HCT116 (cell line): Measurements from ENCODE around the gene OIT3. TPM values are rescaled to one million over a fixed set of nuclear protein-coding genes. Genes with fewer than 3 reads are reported as not detected.

ENCODE experiments used
- ATAC-seq: fragments of 200-7000 bp; cut with Tn5 transposase; 2 replicates; pipeline ENCODE4 v1.9.1; 2020; ENCODE audit warnings: mild to moderate bottlenecking, moderate library complexity
- BruUV-seq: library from RNA; stranded (reverse); fragments of 400-500 nt; replicated peaks from 2 replicates; lab custom pipeline; 2021; lab: Mats Ljungman, UMichigan
- CTCF ChIA-PET: fragments of 300-600 bp; sonication (Branson Sonifier 250); formaldehyde crosslinking; loops from one replicate; lab custom pipeline; 2021; ENCODE audit warnings: antibody characterized with exemption; lab: Charles Lee
- POLR2A ChIA-PET: fragments of 300-600, 350-600 bp; sonication (Branson Sonifier 250); formaldehyde crosslinking; loops from one replicate; lab custom pipeline; 2021; ENCODE audit warnings: antibody characterized with exemption; lab: Charles Lee
- RAD21 ChIA-PET, 2 experiments: fragments of 300-600 bp; sonication (Branson Sonifier 250); formaldehyde crosslinking; loops; one replicate each; lab custom pipeline; 2023; ENCODE audit warnings: low total read pairs in 2 of 2; ENCODE audit not compliant: uncharacterized antibody in 2 of 2, unreplicated experiment in 2 of 2, low non-redundant PET in 1 of 2; lab: Charles Lee
- DNase-seq: peaks from one replicate; pipeline ENCODE4 v3.0.0-alpha.2; 2010; ENCODE audit warnings: low read depth, low spot score
- H2AFZ ChIP-seq: fragments of 200-600 bp; shearing (Covaris generic), sonication (generic); 2 replicates; pipeline ENCODE4 v1.6.1; 2017; ENCODE audit warnings: low read depth, mixed run types, mixed read lengths, antibody characterized with exemption, low read length; ENCODE audit not compliant: poor library complexity, severe bottlenecking
- H3K27ac ChIP-seq: 2 replicates; pipeline ENCODE4 v1.5.1; 2012; ENCODE audit warnings: low read depth, low read length
- H3K27me3 ChIP-seq: fragments of 200-600 bp; sonication (generic); 2 replicates; pipeline ENCODE4 v1.6.1; 2016; ENCODE audit warnings: mixed run types, low read length, mixed read lengths; ENCODE audit not compliant: insufficient read depth
- H3K36me3 ChIP-seq, 2 experiments: fragments of 200-500 bp in 1 of 2; fragments of 200-600 bp in 1 of 2; sonication (Bioruptor generic) in 1 of 2; sonication (generic) in 1 of 2; 2 replicates each; pipeline versions ENCODE4 v1.5.1 to v1.6.1; 2014 to 2016; ENCODE audit warnings: low read length in 2 of 2, inconsistent platforms in 1 of 2, mixed read lengths in 1 of 2, mixed run types in 1 of 2; ENCODE audit not compliant: insufficient read depth in 2 of 2, control insufficient read depth in 1 of 2
- H3K4me1 ChIP-seq, 2 experiments: fragments of 200-600 bp in 1 of 2; sonication (generic) in 1 of 2; 2 replicates each; pipeline versions ENCODE4 v1.5.1 to v1.6.1; 2012 to 2017; ENCODE audit warnings: low read length in 2 of 2, inconsistent platforms in 1 of 2, mild to moderate bottlenecking in 1 of 2, mixed read lengths in 1 of 2, mixed run types in 1 of 2, moderate library complexity in 1 of 2; ENCODE audit not compliant: insufficient read depth in 2 of 2, control insufficient read depth in 1 of 2
- H3K4me2 ChIP-seq: fragments of 200-600 bp; sonication (generic); 2 replicates; pipeline ENCODE4 v1.6.1; 2017; ENCODE audit warnings: mixed run types, low read length, mixed read lengths
- H3K4me3 ChIP-seq, 2 experiments: fragments of 200-600 bp in 1 of 2; sonication (generic) in 1 of 2; replicated peaks in 1 of 2; 2 replicates each; pipeline ENCODE4 v1.5.1; 2011 to 2016; ENCODE audit warnings: low read length in 2 of 2, control low read depth in 1 of 2, low read depth in 1 of 2, mild to moderate bottlenecking in 1 of 2, mixed read lengths in 1 of 2, mixed run types in 1 of 2
- H3K79me2 ChIP-seq: fragments of 200-600 bp; sonication (generic); 2 replicates; pipeline ENCODE4 v1.6.1; 2017; ENCODE audit warnings: mild to moderate bottlenecking, mixed run types, low read length, moderate library complexity, mixed read lengths; ENCODE audit not compliant: insufficient read depth
- H3K9ac ChIP-seq: fragments of 200-600 bp; sonication (generic); 2 replicates; pipeline ENCODE4 v1.6.1; 2016; ENCODE audit warnings: low read length, mixed read lengths
- H3K9me2 ChIP-seq: fragments of 200-600 bp; sonication (generic), shearing (Covaris generic); 2 replicates; pipeline ENCODE4 v1.6.1; 2017; ENCODE audit warnings: mixed run types, mild to moderate bottlenecking, moderate library complexity; ENCODE audit not compliant: insufficient read depth
- H3K9me3 ChIP-seq, 2 experiments: fragments of 200-500 bp in 1 of 2; fragments of 200-600 bp in 1 of 2; sonication (Bioruptor generic) in 1 of 2; sonication (generic) in 1 of 2; 2 replicates each; pipeline ENCODE4 v1.6.1; 2014 to 2017; ENCODE audit warnings: low read length in 2 of 2, mixed read lengths in 2 of 2, inconsistent platforms in 1 of 2, low read depth in 1 of 2, mild to moderate bottlenecking in 1 of 2, mixed run types in 1 of 2, moderate library complexity in 1 of 2; ENCODE audit not compliant: control insufficient read depth in 1 of 2, insufficient read depth in 1 of 2
- H4K20me1 ChIP-seq: fragments of 200-600 bp; sonication (generic), shearing (Covaris generic); 2 replicates; pipeline ENCODE4 v1.6.1; 2017; ENCODE audit warnings: mixed run types, mild to moderate bottlenecking, moderate library complexity; ENCODE audit not compliant: insufficient read depth
- CTCF ChIP-seq, 3 experiments: fragments of 200-600 bp in 1 of 3; sonication (generic) in 1 of 3; IDR thresholded peaks in 2 of 3; conservative IDR thresholded peaks in 1 of 3; 2 replicates each; pipeline ENCODE4 v1.5.1; 2012 to 2017; ENCODE audit warnings: low read depth in 2 of 3, low read length in 2 of 3, antibody characterized with exemption in 1 of 3, borderline replicate concordance in 1 of 3, control low read depth in 1 of 3, mild to moderate bottlenecking in 1 of 3, mixed read lengths in 1 of 3, mixed run types in 1 of 3, moderate library complexity in 1 of 3; ENCODE audit not compliant: insufficient read depth in 1 of 3
- EZH2 ChIP-seq: fragments of 200-600 bp; sonication (generic); IDR thresholded peaks from 2 replicates; pipeline ENCODE4 v1.6.1; 2017; ENCODE audit warnings: antibody characterized with exemption, mixed run types
- FOSL1 ChIP-seq: IDR thresholded peaks from 2 replicates; pipeline ENCODE4 v1.6.1; 2012; ENCODE audit warnings: low read depth
- SIN3A ChIP-seq: IDR thresholded peaks from 2 replicates; pipeline ENCODE4 v1.6.1; 2012; ENCODE audit warnings: low read depth
- YY1 ChIP-seq: IDR thresholded peaks from 2 replicates; pipeline ENCODE4 v1.6.1; 2011; ENCODE audit warnings: low read length, low read depth, moderate library complexity, mild to moderate bottlenecking; ENCODE audit not compliant: insufficient replicate concordance; ENCODE audit errors: extremely low read depth
- ZBTB33 ChIP-seq: IDR thresholded peaks from 2 replicates; pipeline ENCODE4 v1.6.1; 2011; ENCODE audit warnings: mild to moderate bottlenecking, low read length, moderate library complexity; ENCODE audit not compliant: insufficient replicate concordance; ENCODE audit errors: extremely low read depth
- ZNF274 ChIP-seq: fragments of 200-500 bp; sonication (Bioruptor generic); IDR thresholded peaks from 2 replicates; pipeline ENCODE4 v1.6.1; 2014; ENCODE audit warnings: mild to moderate bottlenecking, low read depth, low read length, inconsistent platforms
- intact Hi-C: fragments of 100-400 bp; cut with micrococcal nuclease; formaldehyde crosslinking; loops from 2 replicates; pipeline ENCODE4 v1.10.0; 2022
- total RNA-seq: library from RNA; stranded (reverse); gene quantifications from one replicate; pipeline ENCODE4 v1.2.1, GENCODE V29; 2021; ENCODE audit not compliant: unreplicated experiment

OIT3 gene
- total RNA-seq, 1 experiment from 2014 or later, result not detected

GRCh38 chr10:72889391-72889831 is 4.1 kb upstream of the OIT3 start:
- H3K4me2 ChIP-seq, result no peak overlapping the region
- H3K36me3 ChIP-seq, result 0 out of 4 replicates have a peak, but pooled peaks cover 0 to 2% of the 10 kb centered on the region in 2 experiments
- ChIA-PET CTCF (interaction anchor here (0.9 kb wide), 1 partner anchor 172 kb away, joined by 3 read pairs; no protein-coding TSS in a partner anchor), RAD21 (no interaction called here), POLR2A (no interaction called here)
- no peak overlapping the region for H3K4me3 ChIP-seq
- intact Hi-C loops, result no loop called here
- H3K79me2 ChIP-seq, result no peaks in the 10 kb centered on the region
- H3K9me2 ChIP-seq, result no peaks in the 10 kb centered on the region
- no peaks in the 10 kb centered on the region for H3K27me3 ChIP-seq
- H4K20me1 ChIP-seq, result no peaks in the 10 kb centered on the region
- ATAC-seq (no peak), DNase-seq (no peak)
- H3K27ac ChIP-seq, result no peak overlapping the region
- H3K4me1 ChIP-seq, result no peaks in the 10 kb centered on the region
- H3K9ac ChIP-seq, result no peak overlapping the region
- BruUV-seq, result no TSS peak
- TF ChIP-seq SIN3A (no peak), ZNF274 (no peak), CTCF (IDR thresholded peaks at IDR 0.05 in 2 of 3, conservative IDR thresholded peaks at IDR 0.05 in 1 of 3; ENCODE audit: borderline replicate concordance in 1 of 3, insufficient read depth in 1 of 3, low read depth in 2 of 3, low read length in 2 of 3) (no peak), ZBTB33 (no peak), YY1 (no peak), FOSL1 (no peak), EZH2 (no peak)
- no peak overlapping the region for H2AFZ ChIP-seq
- no peaks in the 10 kb centered on the region for H3K9me3 ChIP-seq
